Endothelial cell of umbilical vein (primary cell): Measurements from ENCODE around the gene ACER3. TPM values are rescaled to one million over a fixed set of nuclear protein-coding genes. Genes with fewer than 3 reads are reported as not detected.

Source experiments
- BruUV-seq: library from RNA; stranded (reverse); fragments of 400-500 nt; replicated peaks from 2 replicates; lab custom pipeline; 2021; lab: Mats Ljungman, UMichigan
- CTCF ChIA-PET: fragments of 300-600, 350-600 bp; sonication (Branson Sonifier 250); formaldehyde crosslinking; loops from one replicate; lab custom pipeline; 2021; ENCODE audit warnings: antibody characterized with exemption, inconsistent platforms; lab: Charles Lee
- POLR2A ChIA-PET: fragments of 300-600, 350-600 bp; sonication (Branson Sonifier 250); formaldehyde crosslinking; loops from one replicate; lab custom pipeline; 2021; ENCODE audit warnings: antibody characterized with exemption, inconsistent platforms; lab: Charles Lee
- DNase-seq: peaks from one replicate; pipeline ENCODE4 v3.0.0-alpha.2; 2011; ENCODE audit warnings: low read depth, low spot score
- FAIRE-seq: peaks from 2 replicates; lab custom pipeline; 2011; peaks lifted over from hg19 to GRCh38; lab: Jason Lieb, UNC
- H2AFZ ChIP-seq: 2 replicates; pipeline ENCODE4 v1.6.0; 2012; ENCODE audit warnings: low read depth, low read length, control low read depth, inconsistent platforms
- H3K27ac ChIP-seq: 2 replicates; pipeline ENCODE4 v1.5.1; 2011; ENCODE audit warnings: low read depth, mild to moderate bottlenecking, control low read depth, low read length, moderate library complexity; ENCODE audit not compliant: insufficient read depth
- H3K27me3 ChIP-seq, 2 experiments: 2 replicates each; pipeline versions ENCODE4 v1.6.0 to v1.6.1; 2011; ENCODE audit warnings: low read length in 2 of 2, mixed read lengths in 1 of 2; ENCODE audit not compliant: control insufficient read depth in 2 of 2, insufficient read depth in 2 of 2
- H3K36me3 ChIP-seq, 2 experiments: 2 replicates in 1 of 2; 3 replicates in 1 of 2; pipeline ENCODE4 v1.5.1; 2011; ENCODE audit warnings: low read length in 2 of 2, mild to moderate bottlenecking in 1 of 2, moderate library complexity in 1 of 2; ENCODE audit not compliant: control insufficient read depth in 2 of 2, insufficient read depth in 2 of 2; ENCODE audit errors: extremely low read depth in 1 of 2
- H3K4me1 ChIP-seq: 3 replicates; pipeline ENCODE4 v1.5.1; 2011; ENCODE audit warnings: mild to moderate bottlenecking, low read length; ENCODE audit not compliant: control insufficient read depth, insufficient read depth; ENCODE audit errors: extremely low read depth
- H3K4me2 ChIP-seq: 2 replicates; pipeline ENCODE4 v1.6.1; 2011; ENCODE audit warnings: low read length, control low read depth, mixed read lengths; ENCODE audit not compliant: insufficient read depth
- H3K4me3 ChIP-seq, 3 experiments: fragments of 200-600 bp in 1 of 3; sonication (generic), shearing (Covaris generic) in 1 of 3; replicated peaks in 1 of 3; 2 replicates each; pipeline ENCODE4 v1.5.1; 2011 to 2016; ENCODE audit warnings: control low read depth in 3 of 3, low read length in 3 of 3, mild to moderate bottlenecking in 2 of 3, inconsistent platforms in 1 of 3, low read depth in 1 of 3, moderate library complexity in 1 of 3; ENCODE audit not compliant: insufficient read depth in 1 of 3
- H3K79me2 ChIP-seq: 2 replicates; pipeline ENCODE4 v1.6.0; 2012; ENCODE audit warnings: low read length, inconsistent platforms; ENCODE audit not compliant: control insufficient read depth, insufficient read depth
- H3K9ac ChIP-seq: replicated peaks from 2 replicates; pipeline ENCODE3; 2011; ENCODE audit warnings: low read length, control low read depth; ENCODE audit not compliant: insufficient read depth; ENCODE audit errors: extremely low read depth
- H3K9me1 ChIP-seq: replicated peaks from 3 replicates; pipeline ENCODE4 v1.6.0; 2011; ENCODE audit warnings: mild to moderate bottlenecking, low read length; ENCODE audit not compliant: control insufficient read depth, insufficient read depth; ENCODE audit errors: extremely low read depth
- H3K9me3 ChIP-seq: replicated peaks from 2 replicates; pipeline ENCODE4 v1.5.1; 2012; ENCODE audit warnings: low read length, inconsistent platforms; ENCODE audit not compliant: control insufficient read depth, insufficient read depth
- H4K20me1 ChIP-seq: replicated peaks from 2 replicates; pipeline ENCODE3; 2011; ENCODE audit warnings: mild to moderate bottlenecking, low read length; ENCODE audit not compliant: control insufficient read depth, insufficient read depth; ENCODE audit errors: extremely low read depth
- EZH2 ChIP-seq: IDR thresholded peaks from 2 replicates; pipeline ENCODE4 v1.6.1; 2012; ENCODE audit warnings: borderline replicate concordance, low read depth, mild to moderate bottlenecking, moderate library complexity, low read length, inconsistent platforms; ENCODE audit not compliant: severe bottlenecking
- FOS ChIP-seq: IDR thresholded peaks from 2 replicates; pipeline ENCODE4 v1.6.1; 2011; ENCODE audit warnings: mild to moderate bottlenecking, low read length, moderate library complexity, borderline replicate concordance; ENCODE audit not compliant: insufficient read depth
- GATA2 ChIP-seq: IDR thresholded peaks from 2 replicates; pipeline ENCODE4 v1.7.0; 2011; ENCODE audit warnings: low read depth, mild to moderate bottlenecking, moderate library complexity, mixed read lengths, low read length; ENCODE audit not compliant: insufficient read length, insufficient read depth
- JUN ChIP-seq: IDR thresholded peaks from 2 replicates; pipeline ENCODE4 v1.6.1; 2011; ENCODE audit warnings: borderline replicate concordance, low read depth; ENCODE audit not compliant: insufficient read length, insufficient read depth
- MYC ChIP-seq: IDR thresholded peaks from one replicate; pipeline ENCODE4 v1.6.1; 2011; ENCODE audit warnings: mild to moderate bottlenecking, low read depth, low read length
- POLR2A ChIP-seq: IDR thresholded peaks from 2 replicates; pipeline ENCODE4 v1.6.1; 2012; ENCODE audit warnings: low read depth, mild to moderate bottlenecking, control low read depth, low read length
- POLR2AphosphoS5 ChIP-seq: IDR thresholded peaks from 2 replicates; pipeline ENCODE4 v1.6.1; 2012; ENCODE audit warnings: low read depth, mild to moderate bottlenecking, control low read depth, low read length, moderate library complexity; ENCODE audit not compliant: insufficient read depth
- dilution Hi-C: fragments of 300-500 bp; cut with MboI; formaldehyde crosslinking; loops from one replicate; pipeline ENCODE4 v1.15.0; 2019; ENCODE audit warnings: low sequenced_read_pairs; ENCODE audit not compliant: extremely low pct_ligation_motif_present
- intact Hi-C: fragments of 100-400 bp; cut with micrococcal nuclease; formaldehyde crosslinking; loops from one replicate; pipeline ENCODE4 v1.10.0; 2022
- polyA plus RNA-seq, 4 experiments: library from polyadenylated mRNA; depleted of rRNA in 3 of 4; stranded (reverse) in 3 of 4; unstranded in 1 of 4; fragments of >200 nt; gene quantifications; 2 replicates each; pipeline versions ENCODE4 v1.2.1 to v1.2.3, GENCODE V29; 2011 to 2012; ENCODE audit warnings: missing spikeins in 1 of 4
- total RNA-seq: library from RNA; stranded (reverse); gene quantifications from 2 replicates; pipeline ENCODE4 v1.2.3, GENCODE V29; 2021
- TF ChIP-seq, protein P1 (sequence below): IDR thresholded peaks from 2 replicates; pipeline ENCODE4 v1.6.1; 2011; ENCODE audit not compliant: insufficient read depth, insufficient read length
- TF ChIP-seq, protein P2 (sequence below), 2 donors: IDR thresholded peaks; 1 replicate in 1 of 2; 2 replicates in 1 of 2; pipeline ENCODE4 v1.5.1; 2011; ENCODE audit warnings: low read length in 2 of 2, mild to moderate bottlenecking in 2 of 2, moderate library complexity in 2 of 2, control low read depth in 1 of 2, inconsistent platforms in 1 of 2, low read depth in 1 of 2; ENCODE audit not compliant: insufficient read depth in 1 of 2; ENCODE audit errors: extremely low read depth in 1 of 2

ACER3 gene
- total and polyA plus RNA-seq, 2 donors (not counting 3 experiments of a cell fraction or from before 2014, with no cell fraction given), result 9.9 to 31.6 TPM

DNA sequence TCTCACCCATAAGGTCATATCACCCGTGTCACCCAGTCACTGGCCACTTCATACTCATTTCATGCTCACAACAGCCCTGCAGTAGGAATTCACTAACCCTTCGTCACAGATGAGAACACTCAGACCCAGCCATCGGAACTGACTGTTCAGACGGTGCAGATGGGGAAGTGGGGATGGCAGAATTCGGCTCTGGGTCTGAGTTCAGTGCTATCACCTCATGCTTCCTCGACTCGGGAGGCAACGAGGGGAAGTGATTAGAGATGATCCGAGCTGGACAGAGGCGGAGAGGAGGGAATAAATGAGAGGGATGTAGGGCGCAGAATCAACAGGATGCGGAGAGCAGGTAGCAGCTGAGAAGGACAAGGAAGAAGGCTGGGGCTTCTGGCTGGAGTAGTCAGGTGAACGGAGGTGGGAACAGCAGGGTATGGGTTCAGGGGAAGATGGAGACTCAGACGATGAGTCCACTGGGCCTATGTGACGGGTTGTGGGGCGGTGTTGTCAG, 178.2 kb downstream of the ACER3 start:
- POLR2A ChIA-PET, result no interaction called here
- intact Hi-C loops, result loop anchor here (1.0 to 2.0 kb wide), 3 partner anchors 119 to 304 kb away; no protein-coding TSS in a partner anchor
- TF ChIP-seq JUN, result no peak
- no peak for TF ChIP-seq FOS
- no peak for TF ChIP-seq MYC
- no peak for TF ChIP-seq POLR2A
- TF ChIP-seq, protein P1, sequence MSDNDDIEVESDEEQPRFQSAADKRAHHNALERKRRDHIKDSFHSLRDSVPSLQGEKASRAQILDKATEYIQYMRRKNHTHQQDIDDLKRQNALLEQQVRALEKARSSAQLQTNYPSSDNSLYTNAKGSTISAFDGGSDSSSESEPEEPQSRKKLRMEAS, result no peak
- TF ChIP-seq, protein P2, sequence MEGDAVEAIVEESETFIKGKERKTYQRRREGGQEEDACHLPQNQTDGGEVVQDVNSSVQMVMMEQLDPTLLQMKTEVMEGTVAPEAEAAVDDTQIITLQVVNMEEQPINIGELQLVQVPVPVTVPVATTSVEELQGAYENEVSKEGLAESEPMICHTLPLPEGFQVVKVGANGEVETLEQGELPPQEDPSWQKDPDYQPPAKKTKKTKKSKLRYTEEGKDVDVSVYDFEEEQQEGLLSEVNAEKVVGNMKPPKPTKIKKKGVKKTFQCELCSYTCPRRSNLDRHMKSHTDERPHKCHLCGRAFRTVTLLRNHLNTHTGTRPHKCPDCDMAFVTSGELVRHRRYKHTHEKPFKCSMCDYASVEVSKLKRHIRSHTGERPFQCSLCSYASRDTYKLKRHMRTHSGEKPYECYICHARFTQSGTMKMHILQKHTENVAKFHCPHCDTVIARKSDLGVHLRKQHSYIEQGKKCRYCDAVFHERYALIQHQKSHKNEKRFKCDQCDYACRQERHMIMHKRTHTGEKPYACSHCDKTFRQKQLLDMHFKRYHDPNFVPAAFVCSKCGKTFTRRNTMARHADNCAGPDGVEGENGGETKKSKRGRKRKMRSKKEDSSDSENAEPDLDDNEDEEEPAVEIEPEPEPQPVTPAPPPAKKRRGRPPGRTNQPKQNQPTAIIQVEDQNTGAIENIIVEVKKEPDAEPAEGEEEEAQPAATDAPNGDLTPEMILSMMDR (IDR thresholded peaks at IDR 0.05; ENCODE audit: extremely low read depth in 1 of 2, insufficient read depth in 1 of 2, low read depth in 1 of 2, low read length in 2 of 2), result no peak
- no peak for TF ChIP-seq EZH2
- no peak for TF ChIP-seq POLR2AphosphoS5
- TF ChIP-seq GATA2, result no peak

More for the DNA sequence above, 178.2 kb downstream of the ACER3 start:
- CTCF ChIA-PET, result interaction anchor here (0.9 to 5.3 kb wide), 7 partner anchors 44 to 510 kb away, joined by 3 to 62 read pairs (median 4); no protein-coding TSS in a partner anchor
- no peaks in the 10 kb centered on the region for H3K9me1 ChIP-seq
- no peaks in the 10 kb centered on the region for H4K20me1 ChIP-seq
- no peak overlapping the region for H3K4me2 ChIP-seq
- H3K36me3 ChIP-seq, result no peaks in the 10 kb centered on the region
- H3K27me3 ChIP-seq, result peaks cover 8 to 11% of the 10 kb centered on the region in 2 experiments
- H3K4me1 ChIP-seq, result peaks cover 2% of the 10 kb centered on the region
- FAIRE-seq (no peak), DNase-seq (no peak)
- no peak overlapping the region for H2AFZ ChIP-seq
- no peaks in the 10 kb centered on the region for H3K9me3 ChIP-seq
- no peak overlapping the region for H3K4me3 ChIP-seq
- BruUV-seq, result no TSS peak
- H3K9ac ChIP-seq, result no peak overlapping the region
- H3K27ac ChIP-seq, result no peak overlapping the region
- dilution Hi-C loops, result no loop called here
- no peaks in the 10 kb centered on the region for H3K79me2 ChIP-seq
